Left hindlimb (tissue), 1 donor: Measurements from ENCODE around the gene ZNF280B.
"Not testable (repeated sequence)": the region's sequence is repeated elsewhere in the genome, so short reads cannot be mapped to it uniquely, and the experiment has no call there.

Experiments
- DNase-seq: peaks from one replicate; pipeline ENCODE4 v3.0.0-alpha.2; 2018

Gene ZNF280B

DNA sequence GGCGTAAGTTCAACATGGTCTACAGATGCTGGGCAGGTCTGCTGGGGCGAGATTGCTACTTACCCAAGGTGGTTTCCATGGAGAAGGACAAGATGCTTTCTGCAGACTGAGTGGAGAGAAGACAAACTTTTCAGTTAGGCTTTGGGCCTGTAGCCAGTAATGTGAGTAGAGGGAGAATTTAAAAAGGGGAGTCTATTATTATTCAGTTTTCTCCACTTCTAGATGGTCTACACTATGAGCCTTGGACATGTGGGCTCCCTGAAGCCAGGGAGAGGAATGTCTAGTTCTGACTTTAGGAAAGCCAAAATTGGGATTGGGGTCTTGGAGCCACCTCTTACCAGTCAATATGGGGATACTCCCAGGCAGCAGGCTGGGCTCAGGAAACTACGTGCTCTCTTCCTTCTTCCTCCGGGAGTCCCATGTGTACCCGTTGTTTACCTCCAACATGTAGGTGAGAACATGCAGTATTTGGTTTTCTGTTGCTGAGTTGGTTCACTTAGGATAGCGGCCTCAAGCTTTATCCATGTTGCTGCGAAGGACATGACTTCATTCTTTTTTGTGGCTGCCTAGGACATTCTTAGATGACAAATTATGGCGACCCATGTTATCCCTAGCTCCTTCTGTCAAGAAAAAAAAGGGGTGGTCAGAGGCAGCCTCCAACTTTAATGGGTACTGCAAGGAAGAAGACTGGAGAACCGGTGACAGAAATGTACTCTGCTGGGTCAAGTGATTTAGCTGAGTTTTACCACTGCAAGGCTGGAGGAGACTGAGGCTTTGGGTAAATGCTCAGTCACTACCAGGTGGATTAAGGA lies 26.3 kb upstream of the ZNF280B start:
- no peak for DNase-seq

DNA sequence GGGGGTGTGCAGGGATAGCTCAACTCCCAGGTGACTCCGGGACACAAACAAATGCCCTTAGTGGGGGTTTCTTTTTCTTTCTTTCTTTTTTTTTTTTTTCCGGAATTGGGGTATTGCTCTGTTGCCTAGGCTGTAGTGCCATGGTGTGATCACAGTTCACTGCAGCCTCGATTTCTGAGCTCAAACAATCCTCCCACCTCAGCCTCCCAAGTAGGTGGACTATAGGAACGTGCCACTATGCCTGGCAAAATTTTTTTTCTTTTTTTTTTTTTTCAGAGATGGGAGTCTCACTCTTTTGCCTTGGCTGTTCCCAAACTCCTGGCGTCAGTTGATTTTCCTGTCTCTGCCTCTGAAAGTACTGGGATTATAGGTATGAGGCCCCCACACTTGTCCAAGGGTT lies 25.3 kb upstream of the ZNF280B start:
- no peak for DNase-seq

DNA sequence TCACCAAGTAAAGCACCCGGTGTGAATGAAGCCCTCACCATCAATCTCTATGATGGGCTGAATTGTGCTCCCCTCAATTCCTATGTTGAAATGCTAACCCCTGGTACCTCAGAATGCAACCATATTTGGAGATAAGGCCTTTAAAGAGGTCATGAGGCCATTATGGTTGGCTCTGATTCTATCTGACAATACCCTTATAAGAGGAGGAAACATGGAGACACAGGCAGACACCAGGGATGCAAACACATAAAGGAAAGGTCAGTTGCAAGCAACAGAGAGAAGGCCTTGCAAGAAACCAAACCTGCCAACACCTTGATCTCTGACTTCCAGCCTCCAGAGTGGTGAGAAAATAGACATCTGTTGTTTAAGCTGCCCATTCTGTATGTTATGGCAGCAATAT lies 24.9 kb upstream of the ZNF280B start:
- DNase-seq = no peak

DNA sequence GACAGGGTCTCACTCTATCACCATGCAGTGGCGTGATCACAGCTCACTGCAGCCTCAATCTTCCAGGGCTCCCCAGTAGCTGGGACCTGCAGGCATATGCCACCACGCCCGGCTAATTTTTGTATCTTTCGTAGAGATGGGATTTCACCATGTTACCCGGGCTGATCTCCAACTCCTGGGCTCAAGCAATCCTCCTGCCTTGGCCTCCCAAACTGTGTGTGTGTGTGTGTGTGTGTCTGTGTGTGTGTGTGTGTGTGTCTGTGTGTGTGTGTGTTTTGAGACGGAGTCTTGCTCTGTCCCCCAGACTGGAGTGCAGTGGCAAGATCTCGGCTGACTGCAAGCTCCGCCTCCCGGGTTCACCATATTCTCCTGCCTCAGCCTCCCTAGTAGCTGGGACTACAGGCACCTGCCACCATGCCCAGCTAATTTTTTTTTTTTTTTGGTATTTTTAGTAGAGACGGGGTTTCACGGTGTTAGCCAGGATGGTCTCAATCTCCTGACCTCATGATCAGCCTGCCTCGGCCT lies 24.1 kb upstream of the ZNF280B start:
- DNase-seq = not testable (repeated sequence)

DNA sequence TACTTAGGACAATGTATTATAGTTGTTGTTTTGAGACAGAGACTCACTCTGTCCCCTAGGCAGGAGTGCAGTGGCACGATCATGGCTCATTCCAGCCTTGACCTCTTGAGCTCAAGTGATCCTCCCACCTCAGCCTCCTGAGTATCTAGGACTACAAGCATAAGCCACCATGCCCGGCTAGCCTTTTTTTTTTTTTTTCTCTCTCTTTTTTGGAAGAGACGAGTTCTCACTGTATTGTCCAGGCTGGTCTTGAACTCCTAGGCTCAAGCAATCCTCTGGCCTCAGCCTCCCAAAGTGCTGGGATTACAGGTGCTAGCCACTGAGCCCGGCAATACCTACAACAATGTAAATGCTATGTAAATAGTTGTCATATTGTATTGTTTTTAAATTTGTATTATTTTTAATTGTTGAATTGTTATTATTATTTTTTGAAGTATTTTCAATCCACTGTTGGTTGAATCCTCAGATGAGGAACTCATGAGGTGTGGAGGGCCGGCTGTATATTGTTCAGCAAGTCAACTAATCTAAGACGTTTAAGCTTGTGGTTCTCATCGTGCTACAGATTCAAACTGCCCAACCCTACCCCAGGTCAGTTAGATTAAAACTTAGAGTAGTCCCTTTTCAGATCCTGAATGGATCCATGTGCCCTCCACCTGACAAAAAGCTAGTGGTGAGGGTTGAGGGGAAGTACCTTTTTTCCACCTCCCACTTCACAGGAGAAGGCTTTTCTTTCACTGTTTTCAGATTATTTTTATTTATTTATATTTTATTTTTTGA lies 23.4 kb upstream of the ZNF280B start:
- no peak for DNase-seq

DNA sequence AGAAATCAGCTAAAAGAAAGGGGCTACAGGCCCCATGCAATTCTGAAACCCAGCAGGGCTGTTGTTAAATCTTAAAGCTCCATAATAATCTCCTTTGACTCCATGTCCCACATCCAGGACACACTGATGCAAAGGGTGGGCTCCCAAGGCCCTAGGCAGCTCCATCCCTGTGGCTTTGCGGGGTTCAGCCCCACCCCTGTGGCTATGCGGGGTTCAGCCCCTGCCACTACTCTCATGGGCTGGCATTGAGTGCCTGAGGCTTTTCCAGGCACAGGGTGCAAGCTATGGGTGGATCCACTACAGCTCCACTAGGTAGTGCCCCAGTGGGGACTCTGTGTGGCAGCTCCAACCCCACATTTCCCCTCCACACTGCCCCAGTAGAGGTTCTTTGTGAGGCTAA lies 20.2 kb upstream of the ZNF280B start:
- DNase-seq = no peak

DNA sequence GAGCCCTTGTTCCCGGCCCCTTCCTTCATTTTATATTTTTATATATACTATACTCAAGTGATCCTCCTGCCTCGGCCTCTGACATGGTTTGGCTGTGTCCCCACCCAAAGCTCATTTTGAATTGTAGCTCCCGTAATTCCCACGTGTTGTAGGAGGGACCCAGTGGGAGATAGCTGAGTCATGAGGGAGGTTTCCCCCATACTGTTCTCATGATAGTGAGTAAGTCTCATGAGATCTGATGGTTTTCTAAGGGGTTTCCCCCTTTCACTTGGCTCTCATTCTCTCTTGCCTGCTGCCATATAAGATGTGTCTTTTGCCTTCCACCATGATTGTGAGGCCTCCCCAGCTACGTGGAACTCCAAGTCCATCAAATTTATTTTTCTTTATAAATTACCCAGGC lies 18.8 kb upstream of the ZNF280B start:
- DNase-seq = no peak

DNA sequence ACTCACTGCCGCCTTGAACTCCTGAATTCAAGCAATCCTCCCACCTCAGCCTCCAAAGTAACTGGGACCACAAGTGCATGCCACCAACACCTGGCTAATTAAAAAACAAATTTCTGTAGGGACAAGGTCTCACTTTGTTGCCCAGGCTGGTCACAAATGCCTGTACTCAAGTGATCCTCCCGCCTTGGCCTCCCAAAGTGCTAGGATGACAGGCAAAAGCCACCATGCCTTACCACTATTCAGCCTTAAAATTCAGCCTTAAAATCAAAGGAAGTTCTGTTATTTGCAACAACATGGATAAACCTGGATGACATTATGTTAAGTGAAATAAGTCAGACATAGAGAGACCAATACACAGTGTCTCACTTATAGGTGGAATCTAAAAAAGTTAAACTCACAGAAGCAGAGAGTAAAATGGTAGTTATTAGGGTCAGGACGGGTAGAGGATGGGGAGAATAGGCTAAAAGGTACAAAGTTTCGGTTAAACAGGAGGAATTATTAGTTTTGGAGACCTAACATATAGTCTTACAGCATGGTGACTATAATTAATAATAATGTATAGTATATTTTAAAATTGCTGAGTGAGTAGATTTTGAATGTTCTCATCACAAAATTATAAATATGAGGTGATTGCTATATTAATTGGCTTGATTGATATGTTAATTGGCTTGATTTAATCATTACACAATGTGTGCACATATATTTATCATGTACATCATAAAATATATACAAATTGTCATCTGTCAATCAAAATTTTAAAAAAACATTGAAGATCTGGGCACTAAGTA lies 17.8 kb upstream of the ZNF280B start:
- no peak for DNase-seq

DNA sequence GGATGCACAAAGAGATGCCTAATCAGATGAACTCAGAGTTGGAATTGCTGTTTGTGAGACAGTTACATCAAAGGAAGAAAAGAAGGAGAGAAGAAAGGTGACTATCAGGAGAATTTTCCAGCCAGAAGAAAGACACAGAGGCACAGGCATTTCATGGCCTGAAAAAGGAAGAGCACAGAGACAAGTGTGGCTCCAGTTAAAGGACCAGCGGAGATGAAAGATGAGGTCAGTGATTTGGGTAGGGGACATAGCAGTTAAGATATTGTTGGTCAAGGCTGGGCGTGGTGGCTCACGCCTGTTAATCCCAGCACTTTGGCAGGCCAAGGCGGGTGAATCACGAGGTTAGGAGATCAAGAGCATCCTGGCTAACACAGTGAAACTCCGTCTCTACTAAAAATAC lies 15.0 kb upstream of the ZNF280B start:
- no peak for DNase-seq

DNA sequence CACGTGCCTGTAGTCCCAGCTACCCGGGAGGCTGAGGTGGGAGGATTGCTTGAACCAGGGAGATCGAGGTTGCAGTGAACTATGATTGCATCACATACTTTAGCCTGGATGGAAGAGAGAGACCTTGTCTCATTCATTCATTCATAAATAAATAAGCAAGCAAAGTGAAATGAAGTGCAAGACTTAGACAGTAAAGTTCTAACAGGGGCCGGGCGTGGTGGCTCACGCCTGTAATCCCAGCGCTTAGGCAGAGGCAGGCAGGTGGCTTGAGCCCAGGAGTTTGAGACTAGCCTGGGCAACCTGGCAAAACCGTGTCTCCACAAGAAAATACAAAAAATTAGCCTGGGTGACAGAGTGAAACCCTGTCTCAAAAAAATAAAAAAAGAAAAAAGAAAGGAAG lies 13.1 kb upstream of the ZNF280B start:
- no peak for DNase-seq

DNA sequence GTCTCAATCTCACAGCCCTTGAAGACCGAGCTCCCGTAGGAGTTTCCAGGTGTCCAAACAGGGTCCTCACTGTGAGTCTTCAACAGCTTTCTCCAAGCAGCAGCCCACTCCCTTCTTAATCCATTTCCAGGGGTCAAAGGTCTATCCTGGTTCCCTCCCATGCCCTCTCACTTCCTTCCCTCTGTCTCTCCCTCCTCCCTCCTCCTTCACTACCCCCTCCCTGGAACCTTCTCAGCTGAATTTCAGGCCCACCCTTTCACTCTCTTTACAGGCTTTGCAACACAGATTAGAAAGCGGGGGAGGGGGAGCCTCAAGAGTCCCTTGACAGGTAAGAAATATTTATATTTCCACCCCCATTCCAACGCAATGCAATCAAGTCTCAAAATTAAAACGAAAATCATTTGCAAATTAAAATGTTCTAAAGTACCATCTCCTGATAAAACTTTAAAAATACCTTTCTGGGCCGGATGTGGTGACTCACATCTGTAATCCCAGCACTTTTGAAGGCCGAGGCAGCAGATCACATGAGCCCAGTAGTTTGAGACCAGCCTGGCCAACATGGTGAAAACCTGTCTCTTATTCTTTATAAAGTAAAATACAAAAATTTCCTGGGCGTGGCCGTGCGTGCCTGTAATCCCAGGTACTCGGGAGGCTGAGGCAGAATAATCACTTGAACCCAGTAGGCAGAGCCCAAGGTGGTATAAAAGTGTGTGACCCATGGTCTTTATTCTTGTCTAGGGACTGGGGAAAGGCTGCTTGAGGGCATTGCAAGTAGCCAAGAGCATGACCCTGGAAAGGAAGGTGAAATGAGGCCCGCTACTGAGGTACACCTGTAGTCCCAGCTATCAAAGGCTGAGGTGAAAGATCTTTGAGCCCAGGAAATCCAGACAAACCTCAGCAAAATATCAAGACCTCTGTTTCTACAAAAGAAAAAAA lies 12.4 kb upstream of the ZNF280B start:
- DNase-seq = no peak

DNA sequence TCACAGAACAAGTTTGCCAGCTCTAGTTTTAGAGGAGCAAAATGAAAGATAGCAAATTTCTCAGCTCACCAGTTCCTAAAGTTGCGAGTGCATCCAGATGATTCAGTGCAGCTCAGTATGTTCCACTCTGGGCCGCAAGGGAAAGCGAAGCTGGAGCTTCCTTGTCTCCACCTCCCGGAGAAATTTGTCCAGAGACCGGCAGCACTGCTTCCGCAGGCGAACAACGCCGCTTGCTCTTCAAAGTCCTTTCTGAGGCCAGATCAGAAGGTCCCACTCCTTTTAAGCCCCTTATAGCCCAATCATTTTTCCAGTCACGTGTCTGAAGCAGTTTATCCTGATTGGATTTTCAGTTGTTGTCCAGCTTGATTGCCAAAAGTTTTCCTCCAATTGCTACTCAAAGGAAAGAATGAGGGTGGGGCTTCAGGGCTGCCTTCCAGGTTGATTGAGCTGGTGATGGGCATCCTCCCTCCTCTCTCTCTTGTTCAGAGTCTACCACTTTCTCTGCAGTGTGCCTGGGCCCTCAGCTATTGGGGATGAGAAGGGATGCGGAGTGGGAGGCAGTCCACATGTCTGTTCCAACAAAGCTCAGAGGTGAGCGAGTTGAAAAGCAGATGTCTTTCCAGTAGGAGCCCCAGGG lies 11.6 kb upstream of the ZNF280B start, which contains the start of gene ZNF280A:
Gene ZNF280A (minus strand): TSS at position 251 of the 637 bp plus-strand sequence. CDS start 4,640 bp downstream, outside the sequence.
- DNase-seq = no peak

DNA sequence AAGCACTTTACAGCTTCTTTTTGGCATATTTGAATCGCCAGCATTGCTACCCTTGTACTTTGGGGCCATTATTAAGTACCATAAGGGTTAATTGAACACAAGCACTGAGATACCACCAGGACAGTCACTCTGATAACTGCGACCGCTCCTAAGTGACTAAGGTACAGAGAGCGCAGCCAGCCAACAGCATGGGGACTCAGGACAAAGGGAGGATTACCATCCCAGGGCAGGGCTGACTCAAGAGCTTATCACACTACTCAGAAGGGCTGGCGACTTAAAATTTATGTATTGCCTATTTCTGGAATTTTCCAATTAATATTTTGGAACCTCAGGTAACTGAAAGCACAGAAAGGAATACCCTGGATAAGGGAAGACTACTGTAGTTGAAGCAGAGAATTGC lies 11.0 kb upstream of the ZNF280B start:
- no peak for DNase-seq

DNA sequence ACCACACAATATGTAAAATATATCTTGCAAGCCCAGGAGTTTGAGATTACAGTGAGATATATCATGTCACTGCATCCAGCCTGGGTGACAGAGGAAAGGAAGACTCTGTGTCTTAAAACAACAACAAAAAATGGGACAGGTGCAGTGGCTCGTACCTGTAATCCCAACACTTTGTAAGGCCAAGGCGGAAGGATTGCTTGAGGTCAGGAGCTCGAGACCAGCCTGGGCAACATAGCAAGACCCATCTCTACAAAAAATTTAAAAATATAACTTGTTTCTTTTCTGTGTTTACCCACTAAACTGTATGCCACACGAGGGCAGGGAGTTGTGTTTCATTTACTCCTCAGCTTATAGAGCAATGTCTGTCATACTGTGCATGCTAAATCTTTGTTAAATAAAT lies 8.4 kb upstream of the ZNF280B start:
- no peak for DNase-seq

DNA sequence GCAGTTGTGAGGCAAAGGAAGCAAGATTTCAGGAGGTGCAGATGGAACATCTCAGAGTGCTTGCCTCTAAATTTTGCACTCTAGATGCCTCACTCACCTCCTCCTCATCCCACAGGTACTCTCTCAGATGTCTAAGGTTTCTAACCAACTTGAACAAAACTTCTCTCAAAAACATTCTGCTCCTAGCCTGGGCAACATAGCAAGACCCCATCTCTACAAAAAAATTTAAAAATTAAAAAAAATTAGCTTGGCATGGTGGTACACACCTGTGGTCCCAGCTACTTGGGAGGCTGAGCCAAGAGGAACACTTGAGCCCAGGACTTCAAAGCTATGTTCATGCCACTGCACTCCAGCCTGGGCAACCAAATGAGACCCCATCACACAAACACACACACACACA lies 7.3 kb upstream of the ZNF280B start:
- no peak for DNase-seq

DNA sequence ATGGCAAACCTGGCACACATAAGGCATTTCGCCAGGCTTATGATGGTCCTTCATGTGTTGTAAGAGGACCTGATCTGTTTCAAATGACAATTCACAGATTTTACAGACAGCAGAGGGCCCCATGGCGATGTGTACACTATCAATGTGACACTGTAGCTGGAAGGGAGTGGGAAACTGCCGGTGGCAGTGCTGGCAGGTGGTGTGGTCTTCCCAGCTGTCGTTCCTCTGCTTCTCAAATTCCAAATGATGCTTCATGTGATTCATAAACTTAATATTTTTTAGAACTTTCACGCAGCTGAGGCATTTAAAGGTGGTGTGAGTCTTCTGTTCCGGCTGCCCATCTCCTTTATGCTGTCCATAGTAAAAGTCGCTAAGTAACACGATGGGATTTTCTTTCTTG lies 5.9 kb upstream of the ZNF280B start:
- not testable (repeated sequence) for DNase-seq

DNA sequence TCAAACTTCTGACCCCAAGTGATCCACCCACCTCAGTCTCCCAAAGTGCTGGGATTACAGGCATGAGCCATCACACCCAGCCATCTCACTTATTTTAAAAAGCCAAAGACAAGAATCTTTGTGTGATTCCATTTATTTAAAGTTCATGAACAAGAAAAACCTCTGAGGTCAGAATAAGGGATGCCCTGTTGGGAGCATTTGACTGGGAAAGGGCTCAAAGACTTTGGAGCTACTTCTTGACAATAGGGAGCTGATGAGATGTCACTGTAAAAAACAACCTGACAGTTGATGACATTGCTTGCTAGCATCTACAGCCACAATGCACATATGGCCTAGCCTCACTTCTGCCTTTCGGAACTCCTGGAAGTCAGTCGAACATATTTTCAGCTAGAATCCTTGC lies 5.1 kb upstream of the ZNF280B start:
- no peak for DNase-seq

DNA sequence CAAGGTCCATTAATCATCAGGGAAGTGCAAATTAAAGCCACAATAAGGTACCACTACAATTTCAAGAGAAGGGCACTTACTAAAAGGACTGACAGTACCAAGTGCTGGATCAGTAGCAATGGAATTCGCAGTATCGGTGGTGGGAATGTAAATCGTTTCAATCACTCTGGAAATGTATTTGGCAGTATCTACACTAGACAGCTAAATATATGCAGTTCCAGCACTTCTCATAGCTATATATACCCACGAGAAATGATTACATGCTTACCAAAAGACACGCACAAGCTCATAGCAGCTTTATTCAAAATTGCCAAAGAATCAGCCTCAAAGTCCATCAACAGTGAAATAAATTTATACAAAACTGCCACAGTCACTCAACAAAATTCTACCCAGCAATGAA lies 4.4 kb upstream of the ZNF280B start:
- DNase-seq = no peak

DNA sequence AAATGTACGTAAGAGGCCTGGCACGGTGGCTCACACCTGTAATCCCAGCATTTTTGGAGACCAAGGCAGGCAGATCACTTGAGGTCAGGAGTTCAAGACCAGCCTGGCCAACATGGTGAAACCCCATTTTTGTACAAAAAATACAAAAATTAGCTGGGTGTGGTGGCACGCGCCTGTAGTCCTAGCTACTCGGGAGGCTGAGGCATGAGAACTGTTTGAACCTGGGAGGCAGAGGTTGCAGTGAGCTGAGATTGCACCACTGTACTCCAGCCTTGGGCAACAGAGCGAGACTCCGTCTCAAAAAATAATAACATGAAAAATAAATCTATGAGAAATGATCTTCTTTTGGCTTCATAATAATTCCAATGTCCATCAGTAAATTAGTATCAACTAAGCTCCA lies 2.3 kb upstream of the ZNF280B start:
- DNase-seq = not testable (repeated sequence)

DNA sequence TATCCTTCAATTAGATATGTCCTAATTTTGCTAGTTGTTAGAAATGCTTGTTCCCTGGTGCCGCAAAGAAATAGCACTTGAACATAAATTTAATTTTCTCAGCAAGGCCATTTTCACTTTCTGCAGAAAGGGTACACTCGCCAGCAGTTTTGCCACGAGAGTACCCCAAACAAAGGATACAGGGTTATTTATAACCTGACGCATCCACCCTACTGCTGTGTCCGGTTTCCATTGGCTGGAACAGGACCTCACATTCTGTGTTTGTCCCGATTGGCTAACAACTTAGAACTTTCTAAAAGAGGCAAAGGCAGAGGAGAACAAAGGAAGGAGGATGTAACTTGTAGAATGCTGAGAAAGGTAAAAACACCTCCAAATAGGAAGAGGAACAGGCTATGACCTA lies 1.4 kb upstream of the ZNF280B start:
- not testable (repeated sequence) for DNase-seq

DNA sequence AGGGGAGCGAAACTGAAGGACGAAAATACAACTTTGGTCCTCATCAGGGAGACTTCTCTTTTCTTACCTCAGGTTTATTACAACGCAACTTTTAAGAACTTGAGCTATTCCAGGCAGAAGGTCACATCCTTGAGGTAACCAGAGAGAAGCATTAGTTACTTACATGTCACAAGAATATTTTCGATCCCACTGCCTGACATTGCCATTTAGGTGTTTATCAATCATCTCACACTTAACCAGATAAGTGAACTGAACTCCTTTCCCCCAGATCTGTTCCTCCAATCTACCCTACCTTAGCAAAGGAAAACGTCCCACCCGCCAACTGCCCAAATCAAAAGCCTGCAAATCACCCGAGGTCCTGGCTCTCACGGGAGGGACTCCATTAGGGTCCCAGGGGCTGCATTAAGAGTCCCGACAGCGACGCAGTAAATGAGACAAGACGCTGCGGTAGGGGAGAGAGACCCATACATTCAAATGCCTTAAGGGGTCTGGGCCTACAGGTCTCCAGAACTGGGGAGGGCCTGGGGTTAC lies 734 bp downstream of the ZNF280B start:
- DNase-seq = no peak
